LNCAP (cell line): Measurements from ENCODE around the gene MAGI2.

ENCODE experiments used
- CTCF ChIP-seq: fragments of 450-650 bp; IDR thresholded peaks from 2 replicates; pipeline ENCODE4 v1.5.1; 2017; ENCODE audit warnings: mild to moderate bottlenecking

Gene MAGI2

GRCh38 chr7:78492146-78492545, 961.3 kb downstream of the MAGI2 start:
- TF ChIP-seq CTCF: no peak

GRCh38 chr7:78490524-78490923, 962.9 kb downstream of the MAGI2 start:
- TF ChIP-seq CTCF: no peak

GRCh38 chr7:78489476-78490240, 963.8 kb downstream of the MAGI2 start:
- no peak for TF ChIP-seq CTCF

- TF ChIP-seq CTCF: no peak
Observed at GRCh38 chr7:78487464-78487863, 966.0 kb downstream of the MAGI2 start.

- no peak for TF ChIP-seq CTCF
Observed at GRCh38 chr7:78479348-78479747, 974.1 kb downstream of the MAGI2 start.

GRCh38 chr7:78476851-78477405, 976.5 kb downstream of the MAGI2 start:
- no peak for TF ChIP-seq CTCF

GRCh38 chr7:78473571-78474301, 979.7 kb downstream of the MAGI2 start:
- TF ChIP-seq CTCF: no peak
